H1 (cell line): Measurements from ENCODE around the gene POU4F2.
A peak's percentile ranks its signal among the peaks of the same experiment; 100 is the strongest.

Source experiments
- EZH2 ChIP-seq: fragments of 200-600 bp; sonication (generic); IDR thresholded peaks from 2 replicates; pipeline ENCODE4 v1.7.1; 2012; ENCODE audit warnings: low read depth, mild to moderate bottlenecking, moderate library complexity, low read length, inconsistent platforms; ENCODE audit not compliant: severe bottlenecking
- HDAC6 ChIP-seq: IDR thresholded peaks from one replicate; pipeline ENCODE4 v1.7.1; 2012; ENCODE audit warnings: low read depth, mild to moderate bottlenecking, inconsistent platforms, low read length, moderate library complexity
- JUN ChIP-seq: IDR thresholded peaks from 2 replicates; pipeline ENCODE4 v1.6.1; 2011; ENCODE audit warnings: low read depth, mild to moderate bottlenecking, improper control_type of control experiment, low read length
- POLR2A ChIP-seq, 2 experiments: IDR thresholded peaks; 1 replicate in 1 of 2; 2 replicates in 1 of 2; pipeline ENCODE4 v1.6.1; 2011; ENCODE audit warnings: low read depth in 2 of 2, low read length in 2 of 2, mild to moderate bottlenecking in 2 of 2; ENCODE audit errors: control extremely low read depth in 1 of 2
- POLR2AphosphoS5 ChIP-seq: IDR thresholded peaks from 2 replicates; pipeline ENCODE4 v1.6.1; 2011; ENCODE audit warnings: low read depth, low read length
- TF ChIP-seq, protein P1 (sequence below), 3 experiments: IDR thresholded peaks; 1 replicate in 2 of 3; 2 replicates in 1 of 3; pipeline versions ENCODE4 v1.5.1 to v1.6.1; 2011; ENCODE audit warnings: low read length in 3 of 3, mild to moderate bottlenecking in 3 of 3, inconsistent platforms in 2 of 3, low read depth in 1 of 3, moderate library complexity in 1 of 3; ENCODE audit not compliant: insufficient read depth in 1 of 3; ENCODE audit errors: control extremely low read depth in 1 of 3
- TF ChIP-seq, protein P2 (sequence below): IDR thresholded peaks from 2 replicates; pipeline ENCODE4 v1.6.1; 2012; ENCODE audit warnings: low read length, inconsistent platforms

- peak; percentile 84 for TF ChIP-seq EZH2
- no peak for TF ChIP-seq POLR2A (IDR thresholded peaks at IDR 0.05; ENCODE audit: control extremely low read depth in 1 of 2, low read depth in 2 of 2, low read length in 2 of 2)
- TF ChIP-seq POLR2AphosphoS5, result no peak
- TF ChIP-seq JUN, result no peak
- TF ChIP-seq, protein P1, sequence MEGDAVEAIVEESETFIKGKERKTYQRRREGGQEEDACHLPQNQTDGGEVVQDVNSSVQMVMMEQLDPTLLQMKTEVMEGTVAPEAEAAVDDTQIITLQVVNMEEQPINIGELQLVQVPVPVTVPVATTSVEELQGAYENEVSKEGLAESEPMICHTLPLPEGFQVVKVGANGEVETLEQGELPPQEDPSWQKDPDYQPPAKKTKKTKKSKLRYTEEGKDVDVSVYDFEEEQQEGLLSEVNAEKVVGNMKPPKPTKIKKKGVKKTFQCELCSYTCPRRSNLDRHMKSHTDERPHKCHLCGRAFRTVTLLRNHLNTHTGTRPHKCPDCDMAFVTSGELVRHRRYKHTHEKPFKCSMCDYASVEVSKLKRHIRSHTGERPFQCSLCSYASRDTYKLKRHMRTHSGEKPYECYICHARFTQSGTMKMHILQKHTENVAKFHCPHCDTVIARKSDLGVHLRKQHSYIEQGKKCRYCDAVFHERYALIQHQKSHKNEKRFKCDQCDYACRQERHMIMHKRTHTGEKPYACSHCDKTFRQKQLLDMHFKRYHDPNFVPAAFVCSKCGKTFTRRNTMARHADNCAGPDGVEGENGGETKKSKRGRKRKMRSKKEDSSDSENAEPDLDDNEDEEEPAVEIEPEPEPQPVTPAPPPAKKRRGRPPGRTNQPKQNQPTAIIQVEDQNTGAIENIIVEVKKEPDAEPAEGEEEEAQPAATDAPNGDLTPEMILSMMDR (IDR thresholded peaks at IDR 0.05; ENCODE audit: control extremely low read depth in 1 of 3, insufficient read depth in 1 of 3, low read depth in 1 of 3, low read length in 3 of 3), result no peak
- TF ChIP-seq HDAC6, result no peak
- TF ChIP-seq, protein P2, sequence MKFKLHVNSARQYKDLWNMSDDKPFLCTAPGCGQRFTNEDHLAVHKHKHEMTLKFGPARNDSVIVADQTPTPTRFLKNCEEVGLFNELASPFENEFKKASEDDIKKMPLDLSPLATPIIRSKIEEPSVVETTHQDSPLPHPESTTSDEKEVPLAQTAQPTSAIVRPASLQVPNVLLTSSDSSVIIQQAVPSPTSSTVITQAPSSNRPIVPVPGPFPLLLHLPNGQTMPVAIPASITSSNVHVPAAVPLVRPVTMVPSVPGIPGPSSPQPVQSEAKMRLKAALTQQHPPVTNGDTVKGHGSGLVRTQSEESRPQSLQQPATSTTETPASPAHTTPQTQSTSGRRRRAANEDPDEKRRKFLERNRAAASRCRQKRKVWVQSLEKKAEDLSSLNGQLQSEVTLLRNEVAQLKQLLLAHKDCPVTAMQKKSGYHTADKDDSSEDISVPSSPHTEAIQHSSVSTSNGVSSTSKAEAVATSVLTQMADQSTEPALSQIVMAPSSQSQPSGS, result no peak
These were observed 9.1 kb downstream of the POU4F2 start for GRCh38 chr4:146647615-146648460.
